ENCODE results near the gene TET3. TPM values are rescaled to one million over a fixed set of nuclear protein-coding genes. Genes with fewer than 3 reads are reported as not detected.

Gene TET3
- total and polyA plus RNA-seq, 7 donors = 1.8 to 9.6 (median 3.3) TPM

DNA sequence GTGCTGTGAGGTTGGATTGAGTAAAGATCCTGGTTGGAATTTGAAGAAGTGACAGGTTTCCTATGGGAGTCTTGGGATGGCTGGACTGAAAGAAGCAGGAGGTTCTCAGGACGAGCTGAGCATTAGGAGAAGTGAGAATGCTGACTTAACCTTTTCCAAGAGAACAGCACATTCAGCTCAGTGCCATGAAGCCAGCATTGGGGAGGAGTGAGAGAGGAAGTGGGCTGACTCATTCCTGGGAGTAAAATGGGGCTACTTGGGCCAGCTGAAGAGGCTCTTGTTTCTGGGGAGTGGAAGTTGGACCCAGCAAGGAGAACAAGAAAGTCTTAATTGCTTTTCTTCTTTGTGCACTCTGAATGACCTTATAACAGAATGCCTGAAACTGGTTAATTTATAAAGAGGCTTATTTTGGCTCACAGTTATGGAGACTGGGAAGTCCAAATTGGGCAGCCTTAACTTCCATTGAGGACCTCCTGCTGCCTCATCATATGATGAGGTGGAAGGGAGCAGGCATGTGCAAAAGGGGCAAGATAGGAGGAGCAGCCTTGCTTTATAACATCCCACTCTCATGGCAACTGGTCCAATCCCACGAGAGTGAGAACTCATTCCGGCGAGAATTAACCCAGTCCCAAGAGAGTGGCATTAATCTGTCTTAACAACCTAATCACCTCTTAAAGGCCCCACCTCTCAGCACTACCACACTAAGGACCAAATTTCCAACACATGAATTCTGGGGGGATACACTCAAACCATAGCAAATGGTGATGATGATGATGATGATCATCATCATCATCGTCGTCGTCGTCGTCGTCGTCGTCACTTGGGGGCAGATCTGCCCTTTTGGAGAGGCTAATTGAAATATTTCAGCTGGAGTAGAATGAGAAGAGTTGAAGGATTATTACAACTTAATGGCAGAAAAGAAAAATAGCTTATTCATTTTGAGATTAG, 31.9 kb upstream of the TET3 start:
- H3K27me3 ChIP-seq = no peaks in the 10 kb centered on the region
- no peaks in the 10 kb centered on the region for H3K9me3 ChIP-seq
- H3K27ac ChIP-seq = no peak overlapping the region
- intact Hi-C loops (cut with DNase I) = no loop called here
- H3K4me3 ChIP-seq = no peak overlapping the region
- H3K36me3 ChIP-seq = peaks cover 15 to 91% (median 29%) of the 10 kb centered on the region in 4 donors
- 82 to 85% methylated on average over 12 of the region's 12 CpGs for WGBS, 2 donors
- H3K4me1 ChIP-seq = peaks cover 0 to 4% (median 0%) of the 10 kb centered on the region in 4 donors
- TF ChIP-seq EP300 (IDR thresholded peaks at IDR 0.05) (no peak), POLR2AphosphoS5 (IDR thresholded peaks at IDR 0.05) (no peak), POLR2A (IDR thresholded peaks at IDR 0.05) (no peak)
- TF ChIP-seq, protein P1, sequence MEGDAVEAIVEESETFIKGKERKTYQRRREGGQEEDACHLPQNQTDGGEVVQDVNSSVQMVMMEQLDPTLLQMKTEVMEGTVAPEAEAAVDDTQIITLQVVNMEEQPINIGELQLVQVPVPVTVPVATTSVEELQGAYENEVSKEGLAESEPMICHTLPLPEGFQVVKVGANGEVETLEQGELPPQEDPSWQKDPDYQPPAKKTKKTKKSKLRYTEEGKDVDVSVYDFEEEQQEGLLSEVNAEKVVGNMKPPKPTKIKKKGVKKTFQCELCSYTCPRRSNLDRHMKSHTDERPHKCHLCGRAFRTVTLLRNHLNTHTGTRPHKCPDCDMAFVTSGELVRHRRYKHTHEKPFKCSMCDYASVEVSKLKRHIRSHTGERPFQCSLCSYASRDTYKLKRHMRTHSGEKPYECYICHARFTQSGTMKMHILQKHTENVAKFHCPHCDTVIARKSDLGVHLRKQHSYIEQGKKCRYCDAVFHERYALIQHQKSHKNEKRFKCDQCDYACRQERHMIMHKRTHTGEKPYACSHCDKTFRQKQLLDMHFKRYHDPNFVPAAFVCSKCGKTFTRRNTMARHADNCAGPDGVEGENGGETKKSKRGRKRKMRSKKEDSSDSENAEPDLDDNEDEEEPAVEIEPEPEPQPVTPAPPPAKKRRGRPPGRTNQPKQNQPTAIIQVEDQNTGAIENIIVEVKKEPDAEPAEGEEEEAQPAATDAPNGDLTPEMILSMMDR (IDR thresholded peaks at IDR 0.05) = no peak
- no peak for DNase-seq

DNA sequence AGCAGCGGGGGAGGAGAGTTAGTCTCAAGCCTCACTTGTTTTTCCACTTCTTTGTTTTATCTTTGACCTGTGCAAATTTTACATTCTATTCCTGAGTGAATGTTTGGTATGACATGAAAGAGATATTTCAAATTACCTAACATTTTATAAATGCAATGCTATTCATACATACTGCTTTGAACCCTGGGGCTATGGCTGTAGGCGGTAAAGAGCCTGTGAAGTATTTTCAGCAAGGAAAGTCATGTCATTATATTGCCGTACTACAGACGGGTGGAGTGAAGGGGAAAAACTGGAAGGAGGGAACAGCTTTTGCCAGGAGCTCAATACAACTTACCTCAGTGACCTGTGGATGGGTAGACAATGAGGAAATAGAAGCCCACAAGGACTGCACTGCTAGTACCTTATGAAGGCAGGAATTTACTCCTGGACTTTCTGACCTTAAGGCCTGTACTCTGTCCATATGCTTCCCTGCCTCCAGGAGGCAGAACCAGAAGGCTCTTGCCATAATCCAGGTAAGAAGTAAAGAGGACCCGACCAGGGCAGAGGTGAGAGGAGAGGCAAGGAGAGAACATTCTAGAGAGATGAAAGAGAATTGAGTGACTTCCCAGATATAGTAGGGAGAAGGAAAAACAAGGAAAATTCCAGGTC, 28.4 kb upstream of the TET3 start:
- DNase-seq = no peak
- TF ChIP-seq POLR2A (IDR thresholded peaks at IDR 0.05) (no peak), POLR2AphosphoS5 (IDR thresholded peaks at IDR 0.05) (no peak), EP300 (IDR thresholded peaks at IDR 0.05) (no peak)
- TF ChIP-seq, protein P1 (IDR thresholded peaks at IDR 0.05) = no peak

DNA sequence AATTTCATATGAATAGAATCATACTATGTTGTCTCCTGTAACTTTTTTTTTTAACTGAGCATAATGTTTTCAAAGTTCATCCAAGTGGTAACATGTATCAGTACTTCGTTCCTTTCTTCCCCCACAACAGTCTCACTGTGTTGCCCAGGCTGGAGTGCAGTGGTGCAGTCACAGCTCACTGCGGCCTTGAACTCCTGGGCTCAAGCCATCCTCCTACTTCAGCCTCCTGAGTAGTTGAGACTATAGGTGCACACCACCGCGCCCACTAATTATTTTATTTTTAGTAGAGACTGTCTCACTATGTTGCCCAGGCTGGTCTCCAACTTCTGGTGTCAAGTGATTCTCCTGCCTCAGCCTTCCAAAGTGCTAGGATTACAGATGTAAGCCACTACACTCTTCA, 23.4 kb upstream of the TET3 start:
- Histone ChIP-seq H3K27me3 (no peaks in the 10 kb centered on the region), H3K4me1 (no peaks in the 10 kb centered on the region), H3K4me3 (no peak overlapping the region), H3K9me3 (no peaks in the 10 kb centered on the region), H3K27ac (no peak overlapping the region), H3K36me3 (peaks cover 15 to 37% (median 19%) of the 10 kb centered on the region in 4 donors)
- 94 to 98% methylated on average over 4 of the region's 4 CpGs for WGBS, 2 donors
- intact Hi-C loops (cut with DNase I) = no loop called here
- DNase-seq = no peak
- TF ChIP-seq POLR2AphosphoS5 (IDR thresholded peaks at IDR 0.05) = no peak
- no peak for TF ChIP-seq EP300 (IDR thresholded peaks at IDR 0.05)
- TF ChIP-seq POLR2A (IDR thresholded peaks at IDR 0.05) = no peak
- TF ChIP-seq, protein P1 (IDR thresholded peaks at IDR 0.05) = no peak

More for the DNA sequence above, 28.4 kb upstream of the TET3 start:
- no peak overlapping the region for H3K27ac ChIP-seq
- H3K9me3 ChIP-seq = no peaks in the 10 kb centered on the region
- WGBS, 2 donors = 67 to 94% methylated on average over 5 of the region's 5 CpGs
- peaks cover 20 to 81% (median 27%) of the 10 kb centered on the region in 4 donors for H3K36me3 ChIP-seq
- intact Hi-C loops (cut with DNase I) = no loop called here
- no peaks in the 10 kb centered on the region for H3K27me3 ChIP-seq
- H3K4me3 ChIP-seq = no peak overlapping the region
- peaks cover 0 to 4% (median 0%) of the 10 kb centered on the region in 4 donors for H3K4me1 ChIP-seq

DNA sequence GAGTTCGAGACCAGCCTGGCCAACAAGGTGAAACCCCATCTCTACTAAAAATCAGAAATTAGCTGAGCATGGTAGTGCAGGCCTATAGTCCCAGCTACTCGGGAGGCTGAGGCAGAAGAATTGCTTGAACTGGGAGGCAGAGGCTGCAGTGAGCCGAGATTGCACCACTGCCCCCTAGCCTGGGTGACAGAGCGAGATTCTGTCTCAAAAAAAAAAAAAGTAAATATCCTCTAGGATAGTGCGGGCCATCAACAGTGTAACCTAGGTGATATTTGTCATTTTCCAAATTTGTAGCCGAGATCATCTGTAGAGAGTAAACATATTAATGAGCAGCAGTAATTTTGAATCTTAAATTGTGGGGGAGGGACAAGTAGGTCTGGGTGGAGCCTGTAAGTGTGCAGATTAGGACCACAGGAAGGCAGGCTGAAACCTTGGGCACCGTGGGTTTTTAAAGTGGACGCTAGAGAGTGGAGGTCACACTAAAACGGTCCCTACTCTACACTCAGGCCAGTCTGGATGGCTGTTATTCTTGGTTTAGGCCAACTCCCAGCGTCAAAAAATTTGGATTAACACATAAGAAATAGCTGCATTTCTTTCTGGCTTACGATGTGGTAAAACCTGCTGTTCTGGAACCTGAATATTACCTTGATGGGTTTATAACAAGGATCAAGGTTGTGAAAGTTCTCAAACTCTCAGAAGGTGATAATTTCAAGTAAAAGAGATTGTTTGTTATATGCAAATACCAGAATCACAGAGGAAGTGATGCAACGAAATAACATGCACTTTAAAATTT, 22.7 kb upstream of the TET3 start:
- TF ChIP-seq POLR2AphosphoS5 (IDR thresholded peaks at IDR 0.05) (no peak), EP300 (IDR thresholded peaks at IDR 0.05) (no peak), POLR2A (IDR thresholded peaks at IDR 0.05) (no peak)
- Histone ChIP-seq H3K36me3 (peaks cover 13 to 30% (median 18%) of the 10 kb centered on the region in 4 donors), H3K4me1 (no peaks in the 10 kb centered on the region), H3K27ac (no peak overlapping the region), H3K27me3 (no peaks in the 10 kb centered on the region), H3K4me3 (no peak overlapping the region), H3K9me3 (no peaks in the 10 kb centered on the region)
- 85 to 89% methylated on average over 12 of the region's 12 CpGs for WGBS, 2 donors
- intact Hi-C loops (cut with DNase I) = no loop called here
- no peak for DNase-seq

All from sigmoid colon (tissue), 7 donors.